Upper lobe of left lung (tissue), 6 donors: ENCODE data around the gene PPP1R3F. TPM values are rescaled to one million over a fixed set of nuclear protein-coding genes. Genes with fewer than 3 reads are reported as not detected.
A peak's percentile ranks its signal among the peaks of the same experiment; 100 is the strongest.

Experiments
- ATAC-seq, 2 donors: fragments of 200-7000 bp; cut with Tn5 transposase; one replicate each; pipeline ENCODE4 v1.9.1; 2022; ENCODE audit warnings: mild to moderate bottlenecking in 2 of 2, moderate library complexity in 2 of 2; ENCODE audit not compliant: low FRiP score in 2 of 2
- DNase-seq, 2 donors: peaks; one replicate each; pipeline ENCODE4 v3.0.0-alpha.2; 2019 to 2020
- H3K27ac ChIP-seq, 4 donors: fragments of 200-600 bp; sonication (generic); one replicate each; pipeline ENCODE4 v1.5.1; 2016 to 2019
- H3K27me3 ChIP-seq, 4 donors: fragments of 200-600 bp; sonication (generic); one replicate each; pipeline ENCODE4 v1.5.1; 2017 to 2019
- H3K36me3 ChIP-seq, 4 donors: fragments of 200-600 bp; sonication (generic); one replicate each; pipeline ENCODE4 v1.5.1; 2016 to 2019
- H3K4me1 ChIP-seq, 4 donors: fragments of 200-600 bp; sonication (generic); one replicate each; pipeline ENCODE4 v1.5.1; 2018 to 2019
- H3K4me3 ChIP-seq, 4 donors: fragments of 200-600 bp; sonication (generic); one replicate each; pipeline ENCODE4 v1.5.1; 2017 to 2019; ENCODE audit warnings: mild to moderate bottlenecking in 2 of 4, moderate library complexity in 1 of 4
- H3K9me3 ChIP-seq, 4 donors: fragments of 200-600 bp; sonication (generic); one replicate each; pipeline ENCODE4 v1.5.1; 2018 to 2019
- CTCF ChIP-seq, 6 experiments: fragments of 450-650 bp in 4 of 6; fragments of 200-600 bp in 2 of 6; sonication (generic) in 2 of 6; IDR thresholded peaks; one replicate each; pipeline ENCODE4 v1.5.1; 2016 to 2019; ENCODE audit warnings: antibody characterized with exemption in 6 of 6
- EP300 ChIP-seq, 4 donors: sonication (generic); formaldehyde crosslinking; IDR thresholded peaks; one replicate each; pipeline ENCODE4 v1.5.1; 2017; ENCODE audit warnings: antibody characterized with exemption in 4 of 4, control low read depth in 2 of 4
- POLR2A ChIP-seq, 4 donors: fragments of 450-650 bp; IDR thresholded peaks; one replicate each; pipeline ENCODE4 v1.5.1; 2016 to 2017; ENCODE audit warnings: antibody characterized with exemption in 4 of 4, mild to moderate bottlenecking in 2 of 4
- POLR2AphosphoS5 ChIP-seq, 2 donors: sonication (generic); formaldehyde crosslinking; IDR thresholded peaks; one replicate each; pipeline ENCODE4 v1.5.1; 2017; ENCODE audit warnings: antibody characterized with exemption in 2 of 2
- WGBS, 2 donors: methylation state at CpG; one replicate each; pipeline ENCODE4 v1.1.5; 2017 to 2018; 5-methylcytosine and 5-hydroxymethylcytosine counted together
- total RNA-seq, 6 donors: library from RNA; depleted of rRNA in 4 of 6; stranded (reverse); fragments of >200 nt in 4 of 6; gene quantifications; one replicate each; pipeline versions ENCODE4 v1.1.0 to v1.2.1, GENCODE V29; 2016 to 2021
- donor health status: DM: no; HTN: no; CAD: no; lungs with moderate emphysema.
- donor health status: DM: no; HTN: yes; CAD: no; lungs with severe emphysema.

The PPP1R3F gene
- total RNA-seq, 6 donors from 2014 or later, result 3.3 to 14.9 (median 7.1) TPM

DNA sequence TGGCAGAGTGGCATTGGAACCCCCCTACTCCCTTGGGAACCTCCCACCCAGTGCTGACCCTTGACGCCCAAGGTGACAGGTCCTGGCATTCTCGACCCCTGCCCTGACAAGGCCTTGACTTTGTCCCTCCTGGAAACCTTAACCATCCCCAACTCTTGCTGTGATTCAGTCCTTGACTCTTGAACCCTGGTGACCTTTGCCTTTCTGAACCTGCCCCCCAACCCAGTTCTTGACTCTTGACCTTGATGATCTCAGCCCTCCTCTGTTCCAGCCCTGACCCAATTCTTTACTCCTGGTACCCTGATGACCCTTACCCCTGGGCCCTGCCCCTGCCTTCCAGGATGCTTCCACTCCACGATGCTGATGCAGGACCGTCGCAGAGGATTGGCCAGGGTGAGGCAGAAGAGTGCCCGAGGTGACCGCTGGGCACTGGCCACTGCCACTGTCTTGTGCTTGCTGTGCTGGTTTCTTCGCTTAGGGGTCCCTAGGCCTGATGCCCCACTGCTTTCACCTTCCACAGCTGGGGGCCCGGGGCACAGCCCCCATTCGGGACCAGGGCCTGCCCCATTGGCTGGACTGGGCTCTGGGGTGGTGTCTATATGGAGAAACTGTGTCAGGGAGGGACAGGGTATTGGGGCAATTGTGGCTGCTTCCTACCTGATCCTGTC, 38.1 kb upstream of the PPP1R3F start:
- TF ChIP-seq POLR2AphosphoS5 (IDR thresholded peaks at IDR 0.05), result no peak
- TF ChIP-seq POLR2A (IDR thresholded peaks at IDR 0.05), result no peak
- no peak for TF ChIP-seq CTCF (IDR thresholded peaks at IDR 0.05)
- TF ChIP-seq EP300 (IDR thresholded peaks at IDR 0.05), result no peak
- no peak overlapping the region for H3K4me3 ChIP-seq
- no peaks in the 10 kb centered on the region for H3K27me3 ChIP-seq
- peak overlapping the region in 3 of 4 donors; percentile 69 to 88 (median 84) for H3K27ac ChIP-seq
- DNase-seq (peak in 1 of 2 donors; percentile 24), ATAC-seq (no peak)
- H3K4me1 ChIP-seq, result peaks cover 0 to 13% (median 0%) of the 10 kb centered on the region in 4 donors
- peaks cover 0 to 17% (median 0%) of the 10 kb centered on the region in 4 donors for H3K9me3 ChIP-seq
- no peaks in the 10 kb centered on the region for H3K36me3 ChIP-seq
- 87 to 100% methylated on average over 3 to 10 of the region's 10 CpGs for WGBS, 2 donors

DNA sequence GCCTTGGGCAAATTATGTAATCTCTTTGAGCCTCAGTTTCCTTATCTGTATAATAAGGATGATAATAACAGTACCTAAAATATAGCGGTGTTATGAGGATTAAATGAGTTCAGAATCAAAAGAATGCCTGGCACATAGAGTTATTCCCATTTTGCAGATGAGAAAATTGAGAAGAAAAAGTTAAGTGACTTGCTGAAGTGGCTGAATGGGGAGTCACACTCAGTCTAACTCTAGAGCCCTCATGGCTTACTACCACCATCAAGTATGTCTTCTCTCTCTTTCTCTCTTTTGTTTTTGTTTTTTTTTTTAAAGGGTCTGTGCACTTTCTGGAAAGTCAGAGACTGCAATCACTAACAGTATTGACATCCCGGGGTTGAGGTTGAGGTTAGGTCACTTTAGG, 37.1 kb upstream of the PPP1R3F start:
- Histone ChIP-seq H3K27ac (no peak overlapping the region), H3K4me1 (peaks cover 0 to 18% (median 0%) of the 10 kb centered on the region in 4 donors), H3K9me3 (peaks cover 0 to 17% (median 0%) of the 10 kb centered on the region in 4 donors), H3K4me3 (no peak overlapping the region), H3K27me3 (no peaks in the 10 kb centered on the region), H3K36me3 (no peaks in the 10 kb centered on the region)
- no peak for DNase-seq
- TF ChIP-seq POLR2AphosphoS5 (IDR thresholded peaks at IDR 0.05) (no peak), EP300 (IDR thresholded peaks at IDR 0.05) (no peak), POLR2A (IDR thresholded peaks at IDR 0.05) (no peak), CTCF (IDR thresholded peaks at IDR 0.05) (no peak)
- no peak for ATAC-seq
- WGBS, 2 donors, result 77 to 98% methylated on average over 2 of the region's 2 CpGs

DNA sequence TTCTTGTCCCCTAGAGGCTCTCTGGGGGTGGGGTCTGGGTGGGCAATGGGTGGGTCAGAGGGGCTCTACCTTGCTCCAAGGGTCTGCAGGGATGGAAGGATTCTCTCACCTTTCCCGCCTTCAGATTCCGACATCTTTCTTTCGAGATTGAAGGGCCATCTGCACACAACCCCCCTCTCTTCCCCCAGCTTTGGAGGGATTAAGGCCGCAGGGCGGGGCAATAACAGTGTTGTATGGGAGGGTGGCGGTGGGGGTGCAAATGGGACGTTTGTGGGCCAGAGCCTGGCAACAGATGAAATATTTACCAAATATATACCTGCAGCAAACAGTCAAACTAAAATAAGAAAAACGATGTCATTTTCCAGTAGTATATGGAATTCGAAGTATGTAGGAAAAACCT, 36.4 kb upstream of the PPP1R3F start, which contains the start of gene CACNA1F:
Gene CACNA1F (minus strand): TSS at position 165 of the 400 bp plus-strand sequence. CDS start 31 bp downstream, at position 134.
- ATAC-seq (no peak), DNase-seq (no peak)
- Histone ChIP-seq H3K4me3 (no peak within 1 kb of the TSS), H3K36me3 (no peaks in the 10 kb centered on the region), H3K4me1 (peaks cover 0 to 18% (median 0%) of the 10 kb centered on the region in 4 donors), H3K9me3 (peaks cover 0 to 12% (median 0%) of the 10 kb centered on the region in 4 donors), H3K27me3 (no peaks in the 10 kb centered on the region), H3K27ac (no peak within 1 kb of the TSS)
- 83 to 84% methylated on average over 7 to 9 of the region's 9 CpGs for WGBS, 2 donors
- TF ChIP-seq EP300 (IDR thresholded peaks at IDR 0.05) (no peak), POLR2AphosphoS5 (IDR thresholded peaks at IDR 0.05) (no peak), POLR2A (IDR thresholded peaks at IDR 0.05) (no peak), CTCF (IDR thresholded peaks at IDR 0.05) (no peak)

GRCh38 chrX:49233887-49234555, 35.6 kb upstream of the PPP1R3F start:
- Histone ChIP-seq H3K27ac (no peak overlapping the region), H3K27me3 (no peaks in the 10 kb centered on the region), H3K36me3 (no peaks in the 10 kb centered on the region), H3K9me3 (peaks cover 0 to 5% (median 0%) of the 10 kb centered on the region in 4 donors), H3K4me1 (peaks cover 0 to 18% (median 0%) of the 10 kb centered on the region in 4 donors), H3K4me3 (no peak overlapping the region)
- DNase-seq (peak in 1 of 2 donors; percentile 62), ATAC-seq (no peak)
- 73 to 86% methylated on average over 13 to 53 of the region's 56 CpGs for WGBS, 2 donors
- TF ChIP-seq EP300 (IDR thresholded peaks at IDR 0.05) (no peak), CTCF (IDR thresholded peaks at IDR 0.05) (no peak), POLR2A (IDR thresholded peaks at IDR 0.05) (no peak), POLR2AphosphoS5 (IDR thresholded peaks at IDR 0.05) (no peak)
